Stimulated activated CD4-positive, alpha-beta T cell treated with anti-CD3 and anti-CD28 coated beads, Interleukin-15, amount 100 ng/mL, for 24 hours (primary cell): ENCODE measurements around the gene APOL1.
"Not testable (repeated sequence)": the region's sequence is repeated elsewhere in the genome, so short reads cannot be mapped to it uniquely, and the experiment has no call there.

Experiments
- DNase-seq: peaks from one replicate; pipeline ENCODE4 v3.0.0-alpha.2; 2020

Gene APOL1

GRCh38 chr22:36252754-36253522, at the start of gene APOL1:
Gene APOL1, plus strand, starts transcription at chr22:36253133. Its CDS starts 1,823 bp downstream, at chr22:36254956.
- DNase-seq = peak; percentile 66

GRCh38 chr22:36203441-36203840, 49.5 kb upstream of the APOL1 start:
- not testable (repeated sequence) for DNase-seq

- no peak for DNase-seq
These were observed 48.8 kb upstream of the APOL1 start for GRCh38 chr22:36204001-36204631.

GRCh38 chr22:36204632-36205015, 48.3 kb upstream of the APOL1 start:
- no peak for DNase-seq

GRCh38 chr22:36205573-36205972, 47.4 kb upstream of the APOL1 start:
- DNase-seq = not testable (repeated sequence)

- DNase-seq = no peak
These were observed 46.7 kb upstream of the APOL1 start for GRCh38 chr22:36206255-36206654.

- no peak for DNase-seq
These were observed 44.7 kb upstream of the APOL1 start for GRCh38 chr22:36208162-36208765.

GRCh38 chr22:36208914-36209313, 44.0 kb upstream of the APOL1 start:
- DNase-seq = no peak

GRCh38 chr22:36209488-36209908, 43.4 kb upstream of the APOL1 start:
- DNase-seq = not testable (repeated sequence)

- no peak for DNase-seq
These were observed 42.7 kb upstream of the APOL1 start for GRCh38 chr22:36210224-36210623.

- DNase-seq = no peak
These were observed 41.6 kb upstream of the APOL1 start for GRCh38 chr22:36211237-36211861.

- DNase-seq = no peak
These were observed 40.0 kb upstream of the APOL1 start for GRCh38 chr22:36212901-36213300.

- no peak for DNase-seq
These were observed 39.3 kb upstream of the APOL1 start for GRCh38 chr22:36213586-36213985.

- no peak for DNase-seq
These were observed 37.0 kb upstream of the APOL1 start for GRCh38 chr22:36215981-36216380.

GRCh38 chr22:36218648-36219193, 34.2 kb upstream of the APOL1 start:
- no peak for DNase-seq

- no peak for DNase-seq
These were observed 32.4 kb upstream of the APOL1 start for GRCh38 chr22:36220451-36220921.

- peak; percentile 67 for DNase-seq
These were observed 30.9 kb upstream of the APOL1 start for GRCh38 chr22:36221799-36222751.

- DNase-seq = no peak
These were observed 30.0 kb upstream of the APOL1 start for GRCh38 chr22:36222887-36223450.

GRCh38 chr22:36223504-36223903, 29.4 kb upstream of the APOL1 start:
- DNase-seq = no peak

- DNase-seq = no peak
These were observed 28.7 kb upstream of the APOL1 start for GRCh38 chr22:36224245-36224644.

GRCh38 chr22:36225333-36225922, 27.5 kb upstream of the APOL1 start:
- DNase-seq = no peak
